Epithelial cell of esophagus (primary cell): ENCODE measurements around the gene RAB31.
"Not testable (repeated sequence)": the region's sequence is repeated elsewhere in the genome, so short reads cannot be mapped to it uniquely, and the experiment has no call there.

Source experiments
- DNase-seq: peaks from one replicate; pipeline ENCODE4 v3.0.0; 2010; ENCODE audit warnings: low read depth
- H3K4me3 ChIP-seq: 2 replicates; pipeline ENCODE4 v1.5.1; 2011; ENCODE audit warnings: mild to moderate bottlenecking, low read length, control low read depth
- TF ChIP-seq, protein P1 (sequence below): IDR thresholded peaks from 2 replicates; pipeline ENCODE4 v1.5.1; 2011; ENCODE audit warnings: low read depth, mild to moderate bottlenecking, low read length, control low read depth, inconsistent platforms; ENCODE audit not compliant: insufficient read depth; ENCODE audit errors: missing control alignments

The RAB31 gene

DNA sequence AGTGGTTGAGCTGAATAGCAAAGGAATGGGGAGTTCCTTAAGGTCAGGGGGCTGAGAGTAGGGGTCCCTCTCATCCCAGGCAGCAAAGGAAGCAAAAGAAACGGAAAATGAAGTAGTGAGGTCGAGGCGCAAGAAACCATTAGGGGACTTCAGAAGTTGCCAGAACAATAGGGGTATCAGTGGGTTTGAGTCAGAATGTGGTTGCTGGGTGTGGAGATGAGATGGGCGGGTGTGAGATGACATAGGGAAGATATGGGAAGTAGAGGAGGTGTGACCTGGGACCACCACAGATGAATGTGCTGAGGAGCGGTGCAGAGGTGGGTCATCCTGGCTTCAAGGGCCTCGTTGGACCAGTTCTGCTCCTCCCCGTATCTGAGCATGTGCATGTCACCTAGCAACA lies 192.6 kb downstream of the RAB31 start:
- no peak for DNase-seq
- no peak overlapping the region for H3K4me3 ChIP-seq
- TF ChIP-seq, protein P1, sequence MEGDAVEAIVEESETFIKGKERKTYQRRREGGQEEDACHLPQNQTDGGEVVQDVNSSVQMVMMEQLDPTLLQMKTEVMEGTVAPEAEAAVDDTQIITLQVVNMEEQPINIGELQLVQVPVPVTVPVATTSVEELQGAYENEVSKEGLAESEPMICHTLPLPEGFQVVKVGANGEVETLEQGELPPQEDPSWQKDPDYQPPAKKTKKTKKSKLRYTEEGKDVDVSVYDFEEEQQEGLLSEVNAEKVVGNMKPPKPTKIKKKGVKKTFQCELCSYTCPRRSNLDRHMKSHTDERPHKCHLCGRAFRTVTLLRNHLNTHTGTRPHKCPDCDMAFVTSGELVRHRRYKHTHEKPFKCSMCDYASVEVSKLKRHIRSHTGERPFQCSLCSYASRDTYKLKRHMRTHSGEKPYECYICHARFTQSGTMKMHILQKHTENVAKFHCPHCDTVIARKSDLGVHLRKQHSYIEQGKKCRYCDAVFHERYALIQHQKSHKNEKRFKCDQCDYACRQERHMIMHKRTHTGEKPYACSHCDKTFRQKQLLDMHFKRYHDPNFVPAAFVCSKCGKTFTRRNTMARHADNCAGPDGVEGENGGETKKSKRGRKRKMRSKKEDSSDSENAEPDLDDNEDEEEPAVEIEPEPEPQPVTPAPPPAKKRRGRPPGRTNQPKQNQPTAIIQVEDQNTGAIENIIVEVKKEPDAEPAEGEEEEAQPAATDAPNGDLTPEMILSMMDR = no peak

DNA sequence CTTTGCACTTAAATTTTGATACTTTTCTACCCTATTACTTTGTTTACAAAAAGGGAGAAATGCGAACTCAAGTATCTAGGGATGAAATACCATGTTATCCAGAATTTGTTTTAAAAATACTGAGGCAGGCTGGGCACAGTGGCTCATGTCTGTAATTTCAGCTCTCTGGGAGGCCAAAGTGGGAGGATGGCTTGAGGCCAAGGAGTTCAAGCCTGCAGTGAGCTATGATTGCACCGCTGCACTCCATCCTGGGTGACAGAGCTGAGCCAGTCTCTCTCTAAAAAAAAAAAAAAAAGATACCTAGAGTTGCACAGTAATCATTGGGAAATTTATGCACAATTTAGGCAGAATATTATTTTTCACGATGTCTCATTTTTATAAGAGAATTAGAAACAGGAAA lies 193.3 kb downstream of the RAB31 start:
- DNase-seq = no peak
- H3K4me3 ChIP-seq = no peak overlapping the region
- TF ChIP-seq, protein P1 = no peak

DNA sequence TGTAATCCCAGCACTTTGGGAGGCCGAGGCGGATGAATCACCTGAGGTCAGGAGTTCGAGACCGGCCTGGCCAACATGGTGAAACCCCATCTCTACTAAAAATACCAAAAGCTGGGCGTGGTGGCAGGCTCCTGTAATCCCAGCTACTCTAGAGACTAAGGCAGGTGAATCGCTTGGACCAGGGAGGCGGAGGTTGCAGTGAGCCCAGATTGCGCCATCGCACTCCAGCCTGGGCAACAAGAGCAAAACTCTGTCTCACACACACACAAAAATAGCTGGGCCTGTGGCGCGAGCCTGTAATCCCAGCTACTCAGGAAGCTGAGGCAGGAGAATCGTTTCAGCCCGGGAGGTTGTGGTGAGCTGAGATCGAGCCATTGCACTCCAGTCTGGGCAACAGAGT lies 194.2 kb downstream of the RAB31 start:
- H3K4me3 ChIP-seq, DNase-seq: not testable (repeated sequence)

DNA sequence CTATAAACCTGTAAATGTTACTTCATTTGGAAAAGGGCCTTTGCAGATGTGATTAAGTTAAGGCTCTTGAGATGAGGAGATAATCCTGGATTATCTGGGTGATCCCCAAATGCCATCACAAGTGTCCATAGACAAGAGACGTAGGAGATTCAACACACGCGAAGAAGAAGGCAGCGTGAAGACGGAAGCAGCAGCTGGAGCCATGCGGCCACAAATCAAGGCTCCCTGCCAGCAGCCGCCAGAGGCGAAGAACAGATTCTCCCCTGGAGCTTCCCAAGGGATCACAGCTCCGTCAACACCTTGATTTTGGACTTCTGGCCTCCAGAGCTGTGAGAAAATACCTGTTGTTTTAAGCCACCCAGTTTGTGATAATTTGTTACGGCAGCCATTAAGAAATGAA lies 194.7 kb downstream of the RAB31 start:
- no peak for DNase-seq
- TF ChIP-seq, protein P1 = no peak
- H3K4me3 ChIP-seq = no peak overlapping the region

DNA sequence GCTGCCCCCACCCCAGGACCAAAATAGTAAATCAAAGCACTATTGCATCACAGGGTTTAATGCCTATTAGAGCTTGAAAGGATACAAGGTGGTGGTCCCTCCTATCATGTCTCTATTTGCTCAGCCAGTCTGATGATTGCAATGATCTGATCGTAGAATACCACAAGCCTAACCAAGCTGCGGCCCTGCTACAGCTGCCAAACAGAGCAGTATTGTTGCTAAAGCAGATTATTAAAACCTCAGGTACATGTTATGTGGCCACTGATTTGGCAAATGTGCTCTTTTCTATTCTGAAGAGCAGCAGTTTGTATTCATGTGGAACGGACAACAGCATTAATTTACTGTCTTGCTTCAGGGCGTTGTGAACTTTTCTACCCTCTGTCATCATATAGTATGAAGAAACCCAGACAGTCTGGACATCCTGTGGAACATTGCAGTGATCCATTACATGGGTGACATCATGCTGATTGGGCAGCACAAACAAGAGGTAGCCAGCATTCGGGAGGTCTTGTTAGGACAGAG lies 197.4 kb downstream of the RAB31 start:
- TF ChIP-seq, protein P1 = no peak
- peak; percentile 58 for DNase-seq
- no peak overlapping the region for H3K4me3 ChIP-seq

DNA sequence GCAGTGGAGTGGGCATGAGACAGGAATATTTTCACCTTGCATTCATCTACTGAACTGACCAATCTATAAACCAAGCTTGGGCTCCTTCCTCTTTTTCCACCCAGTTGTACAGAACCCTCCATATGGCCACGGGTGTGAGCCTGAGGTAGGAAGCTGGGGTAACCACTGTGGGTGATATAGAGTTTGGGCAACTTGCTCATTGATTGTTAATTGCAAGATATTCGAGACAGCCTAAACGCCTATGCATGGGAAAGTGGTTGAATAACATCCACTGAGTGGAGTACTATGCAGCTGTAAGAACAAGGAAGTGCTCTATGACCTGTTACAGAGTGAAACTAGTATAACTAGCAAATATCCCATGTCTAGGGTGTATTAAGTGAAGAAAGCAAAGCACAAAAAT lies 198.4 kb downstream of the RAB31 start:
- no peak for DNase-seq
- TF ChIP-seq, protein P1 = no peak
- no peak overlapping the region for H3K4me3 ChIP-seq

DNA sequence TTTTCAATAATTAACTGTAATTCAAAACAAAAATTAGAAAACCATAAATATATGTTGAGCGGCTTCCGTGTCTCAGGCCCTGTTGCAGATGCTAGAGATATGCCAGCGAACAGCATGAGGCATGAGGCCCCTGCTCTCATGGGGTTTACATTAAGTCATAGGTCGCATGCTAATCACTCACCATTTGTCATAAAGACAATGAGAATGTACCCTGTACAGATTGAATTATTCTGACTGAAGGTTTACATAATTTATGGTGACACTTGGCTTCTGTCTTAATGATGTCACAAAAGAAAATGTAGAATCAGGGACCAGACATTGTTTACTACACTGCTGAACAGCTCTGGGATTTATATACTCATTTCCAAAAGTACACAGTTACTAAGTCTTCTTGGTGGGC lies 199.8 kb downstream of the RAB31 start:
- TF ChIP-seq, protein P1 = no peak
- no peak overlapping the region for H3K4me3 ChIP-seq

DNA sequence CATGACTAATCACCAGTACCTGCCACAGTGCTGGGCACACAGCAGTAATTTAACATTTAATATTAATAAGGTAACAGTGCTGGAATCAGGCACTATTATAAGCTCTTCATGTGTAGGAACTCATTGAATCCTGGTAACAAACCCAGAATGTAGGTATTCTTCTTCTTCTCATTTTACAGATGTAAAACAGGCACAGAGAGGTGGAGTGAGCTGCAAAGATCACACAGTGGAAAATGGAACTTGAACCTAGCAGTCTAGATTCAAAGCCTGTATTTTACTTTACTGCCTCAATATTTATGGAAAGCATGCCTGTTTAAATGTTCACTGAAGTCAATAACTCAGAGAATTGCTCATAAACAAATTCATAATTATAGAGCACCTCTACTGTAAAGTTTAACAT lies 202.0 kb downstream of the RAB31 start:
- no peak for DNase-seq
- TF ChIP-seq, protein P1 = no peak

More for the DNA sequence above, 199.8 kb downstream of the RAB31 start:
- no peak for DNase-seq

More for the DNA sequence above, 202.0 kb downstream of the RAB31 start:
- no peak overlapping the region for H3K4me3 ChIP-seq
